Measurements from ENCODE around the gene SAMD1.

The SAMD1 gene

DNA sequence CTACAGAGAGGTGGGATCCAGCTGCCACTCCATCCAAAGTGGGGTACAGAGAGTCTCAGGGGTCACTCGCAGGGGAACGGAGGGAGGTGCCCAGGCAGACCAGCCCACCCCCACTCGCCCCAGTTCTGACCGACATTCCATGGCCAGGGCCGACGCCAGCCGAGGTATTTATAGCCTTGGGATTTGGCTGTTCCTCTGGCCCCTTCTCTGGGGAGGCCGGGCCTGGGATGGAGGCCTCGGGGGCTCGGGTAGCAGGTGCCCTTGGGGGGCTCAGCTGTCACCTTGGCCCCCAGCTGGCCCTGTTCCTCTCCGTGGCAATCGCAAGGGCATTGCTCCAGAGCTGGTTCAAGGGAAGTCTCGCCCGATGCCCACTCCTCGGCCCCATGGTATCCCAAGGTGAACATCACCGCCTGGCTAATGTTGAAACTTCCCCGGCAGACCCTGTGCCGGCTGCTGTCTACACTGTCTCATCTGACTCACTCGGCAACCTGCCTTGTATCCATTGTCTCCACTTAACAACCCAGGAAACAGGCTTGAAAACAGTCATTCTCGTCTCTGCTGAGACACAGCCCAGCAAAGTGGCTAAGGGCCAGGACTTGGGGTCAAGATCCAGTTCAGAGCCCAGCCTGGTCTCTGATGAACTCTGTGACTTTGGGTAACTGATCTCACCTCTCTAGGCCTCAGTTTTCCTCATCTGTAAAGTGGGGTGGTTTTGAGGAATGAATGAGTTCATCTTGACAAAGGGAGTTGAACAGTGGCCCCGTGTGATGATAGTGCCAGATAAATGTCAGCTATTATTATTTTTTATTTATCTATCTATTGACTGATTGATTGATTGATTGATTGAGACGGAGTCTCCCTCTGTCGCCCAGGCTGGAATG lies 17.3 kb upstream of the SAMD1 start:
- intact Hi-C loops (cut with micrococcal nuclease), result no loop called here
- H3K27me3 Mint-ChIP-seq, result no peaks in the 10 kb centered on the region
- peaks cover 25% of the 10 kb centered on the region for H3K4me1 Mint-ChIP-seq (ENCODE audit: low read depth)
- no peaks in the 10 kb centered on the region for H3K9me3 Mint-ChIP-seq
- no peak overlapping the region for H3K27ac Mint-ChIP-seq
- H3K36me3 Mint-ChIP-seq (ENCODE audit: low read depth), result peaks cover 85% of the 10 kb centered on the region
- no peak overlapping the region for H3K4me3 Mint-ChIP-seq

DNA sequence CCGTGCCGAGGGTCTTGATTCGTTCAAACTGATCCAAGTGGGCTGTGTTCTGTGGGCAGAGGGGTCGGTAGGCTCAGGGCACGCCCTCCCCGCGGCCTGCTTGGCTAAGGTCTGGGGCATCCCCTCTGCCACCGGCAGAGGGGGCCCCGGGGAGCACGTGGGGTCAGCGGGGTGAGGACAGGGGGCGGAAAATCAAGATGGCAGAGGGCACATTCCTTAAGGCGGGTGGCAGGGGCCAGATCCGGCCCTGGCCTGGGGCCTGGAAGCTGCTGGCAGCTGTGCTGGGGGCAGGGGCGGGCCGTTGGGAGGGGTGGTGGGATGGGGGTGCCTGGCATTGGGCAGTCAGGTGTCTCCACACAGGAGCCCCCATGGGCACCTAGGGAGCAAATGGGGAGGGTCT lies 16.3 kb upstream of the SAMD1 start:
- intact Hi-C loops (cut with micrococcal nuclease), result no loop called here

DNA sequence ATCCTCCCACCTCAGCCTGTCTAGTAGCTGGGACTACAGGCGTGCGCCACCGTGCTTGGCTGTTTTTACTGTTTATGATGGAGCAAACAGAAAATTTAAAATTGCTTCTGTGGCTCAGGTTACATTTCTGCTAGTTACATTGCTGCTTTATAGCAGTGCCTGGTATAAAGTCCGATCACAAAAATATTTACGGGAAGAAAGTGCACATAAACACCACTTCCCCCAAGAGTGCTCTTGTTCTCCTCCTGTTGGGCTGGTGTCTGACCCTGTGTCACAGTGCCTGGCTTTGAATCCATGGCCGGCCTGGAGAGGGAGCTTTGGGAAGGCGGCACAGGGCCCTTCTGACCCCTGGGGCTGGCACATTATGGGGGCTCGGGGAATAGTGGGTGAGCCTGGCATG lies 15.1 kb upstream of the SAMD1 start:
- no peaks in the 10 kb centered on the region for H3K27me3 Mint-ChIP-seq
- intact Hi-C loops (cut with micrococcal nuclease), result no loop called here
- H3K9me3 Mint-ChIP-seq, result no peaks in the 10 kb centered on the region
- H3K4me3 Mint-ChIP-seq, result no peak overlapping the region
- no peak overlapping the region for H3K27ac Mint-ChIP-seq
- peaks cover 4% of the 10 kb centered on the region for H3K4me1 Mint-ChIP-seq (ENCODE audit: low read depth)
- peaks cover 93% of the 10 kb centered on the region for H3K36me3 Mint-ChIP-seq (ENCODE audit: low read depth)

More for the DNA sequence above, 16.3 kb upstream of the SAMD1 start:
- H3K4me1 Mint-ChIP-seq (ENCODE audit: low read depth), result peaks cover 15% of the 10 kb centered on the region
- peaks cover 93% of the 10 kb centered on the region for H3K36me3 Mint-ChIP-seq (ENCODE audit: low read depth)
- H3K27me3 Mint-ChIP-seq, result no peaks in the 10 kb centered on the region
- no peaks in the 10 kb centered on the region for H3K9me3 Mint-ChIP-seq
- no peak overlapping the region for H3K27ac Mint-ChIP-seq
- no peak overlapping the region for H3K4me3 Mint-ChIP-seq

DNA sequence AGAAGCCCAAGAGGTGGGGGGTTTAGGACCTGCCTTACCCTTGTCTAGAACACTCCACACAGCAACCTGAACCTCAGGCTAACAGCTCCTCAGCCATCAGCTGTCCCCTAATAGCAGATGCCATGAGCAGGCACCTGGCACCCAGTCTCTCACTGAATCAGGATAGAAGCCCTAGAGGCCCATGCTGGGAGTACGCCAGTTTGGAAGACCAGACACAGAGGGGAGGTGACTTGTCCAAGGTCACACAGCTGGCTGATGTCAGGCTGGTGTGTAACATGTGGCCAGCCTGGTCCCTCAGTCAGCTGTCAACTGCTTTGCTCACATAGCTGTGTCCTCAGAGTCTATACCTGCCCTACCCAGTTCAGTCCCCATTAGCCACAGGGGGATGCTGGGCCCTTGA lies 12.8 kb upstream of the SAMD1 start:
- peaks cover 95% of the 10 kb centered on the region for H3K36me3 Mint-ChIP-seq (ENCODE audit: low read depth)
- no peaks in the 10 kb centered on the region for H3K4me1 Mint-ChIP-seq (ENCODE audit: low read depth)
- no peak overlapping the region for H3K4me3 Mint-ChIP-seq
- intact Hi-C loops (cut with micrococcal nuclease), result no loop called here
- H3K9me3 Mint-ChIP-seq, result no peaks in the 10 kb centered on the region
- H3K27ac Mint-ChIP-seq, result no peak overlapping the region
- H3K27me3 Mint-ChIP-seq, result no peaks in the 10 kb centered on the region

DNA sequence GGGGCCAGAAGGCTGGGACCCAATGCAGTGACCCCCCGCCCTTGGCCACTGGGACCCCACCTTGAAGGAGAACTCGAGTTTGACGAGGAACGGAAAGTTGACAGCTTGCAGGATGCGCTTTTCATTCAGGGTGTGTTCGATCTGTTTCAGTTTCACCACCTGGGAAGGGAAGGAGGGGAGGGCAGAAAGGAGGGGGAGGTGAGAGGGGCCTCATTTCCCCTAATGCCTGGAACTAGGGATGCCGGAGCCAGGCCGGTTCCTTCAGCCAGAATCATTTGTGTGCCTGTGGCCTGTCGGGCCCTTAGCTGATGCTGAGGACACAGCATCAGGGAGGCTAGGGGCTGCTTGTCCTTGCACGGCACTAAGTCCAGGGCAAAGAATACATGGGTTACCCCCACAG lies 12.2 kb upstream of the SAMD1 start:
- Mint-ChIP-seq H3K27me3 (no peaks in the 10 kb centered on the region), H3K27ac (no peak overlapping the region), H3K4me3 (no peak overlapping the region), H3K4me1 (ENCODE audit: low read depth) (no peaks in the 10 kb centered on the region), H3K36me3 (ENCODE audit: low read depth) (peaks cover 95% of the 10 kb centered on the region), H3K9me3 (no peaks in the 10 kb centered on the region)
- intact Hi-C loops (cut with micrococcal nuclease), result no loop called here

DNA sequence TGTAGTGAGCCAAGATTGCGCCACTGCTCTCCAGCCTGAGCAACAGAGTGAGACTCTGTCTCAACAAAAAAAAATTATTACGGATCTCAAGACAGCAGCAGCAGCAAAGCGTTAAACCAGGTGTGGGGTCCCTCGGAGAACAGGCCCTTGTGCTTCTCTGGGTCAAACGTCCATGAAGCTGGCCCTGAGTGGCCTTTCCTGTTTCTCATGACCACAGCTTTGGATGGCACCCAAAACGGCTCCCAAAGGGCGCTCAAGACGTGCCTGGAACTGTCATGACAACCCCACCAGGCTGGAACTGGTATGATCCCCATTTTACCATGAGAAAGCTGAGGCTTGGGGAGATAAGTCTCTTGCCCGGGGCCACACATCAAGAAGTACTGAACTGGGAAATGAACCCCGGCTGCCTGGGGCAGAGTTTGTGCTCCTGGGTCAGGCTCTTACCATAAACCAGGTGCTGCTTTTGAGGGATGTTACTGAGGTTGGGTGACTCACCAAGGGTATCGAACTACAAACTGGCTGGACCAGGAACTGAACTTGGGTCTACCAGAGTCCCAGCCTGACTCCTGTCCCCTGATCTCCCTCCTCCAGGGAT lies 11.6 kb upstream of the SAMD1 start:
- intact Hi-C loops (cut with micrococcal nuclease), result no loop called here
- H3K36me3 Mint-ChIP-seq (ENCODE audit: low read depth), result peaks cover 95% of the 10 kb centered on the region
- H3K9me3 Mint-ChIP-seq, result no peaks in the 10 kb centered on the region
- H3K4me3 Mint-ChIP-seq, result no peak overlapping the region
- H3K4me1 Mint-ChIP-seq (ENCODE audit: low read depth), result no peaks in the 10 kb centered on the region
- no peak overlapping the region for H3K27ac Mint-ChIP-seq
- H3K27me3 Mint-ChIP-seq, result no peaks in the 10 kb centered on the region

DNA sequence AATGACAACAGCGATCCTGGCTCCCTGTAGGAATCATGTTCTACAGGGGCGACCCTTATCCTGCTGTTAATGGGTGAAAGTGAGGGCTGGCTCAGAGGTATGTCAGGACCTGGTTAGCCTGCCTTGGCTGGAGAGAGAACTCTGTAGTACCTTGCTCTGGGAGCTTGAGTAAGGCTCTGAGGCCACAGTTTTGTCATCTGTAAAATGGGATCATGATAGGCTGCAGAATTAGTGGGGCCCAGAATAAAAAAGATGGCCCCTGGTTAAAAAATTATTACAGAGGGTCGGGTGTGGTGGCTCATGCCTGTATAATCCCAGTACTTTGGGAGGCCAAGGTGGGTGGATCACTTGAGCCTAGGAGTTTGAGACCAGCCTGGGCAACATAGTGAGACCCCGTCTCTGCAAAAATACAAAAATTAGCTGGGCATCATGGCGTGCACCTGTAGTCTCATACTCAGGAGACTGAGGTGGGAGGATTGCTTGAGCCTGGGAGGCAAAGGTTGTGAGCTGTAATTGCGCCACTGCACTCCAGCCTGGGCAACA lies 10.5 kb upstream of the SAMD1 start:
- no peaks in the 10 kb centered on the region for H3K9me3 Mint-ChIP-seq
- H3K27ac Mint-ChIP-seq, result no peak overlapping the region
- H3K4me1 Mint-ChIP-seq (ENCODE audit: low read depth), result no peaks in the 10 kb centered on the region
- intact Hi-C loops (cut with micrococcal nuclease), result no loop called here
- H3K36me3 Mint-ChIP-seq (ENCODE audit: low read depth), result peaks cover 95% of the 10 kb centered on the region
- H3K4me3 Mint-ChIP-seq, result no peak overlapping the region
- no peaks in the 10 kb centered on the region for H3K27me3 Mint-ChIP-seq

DNA sequence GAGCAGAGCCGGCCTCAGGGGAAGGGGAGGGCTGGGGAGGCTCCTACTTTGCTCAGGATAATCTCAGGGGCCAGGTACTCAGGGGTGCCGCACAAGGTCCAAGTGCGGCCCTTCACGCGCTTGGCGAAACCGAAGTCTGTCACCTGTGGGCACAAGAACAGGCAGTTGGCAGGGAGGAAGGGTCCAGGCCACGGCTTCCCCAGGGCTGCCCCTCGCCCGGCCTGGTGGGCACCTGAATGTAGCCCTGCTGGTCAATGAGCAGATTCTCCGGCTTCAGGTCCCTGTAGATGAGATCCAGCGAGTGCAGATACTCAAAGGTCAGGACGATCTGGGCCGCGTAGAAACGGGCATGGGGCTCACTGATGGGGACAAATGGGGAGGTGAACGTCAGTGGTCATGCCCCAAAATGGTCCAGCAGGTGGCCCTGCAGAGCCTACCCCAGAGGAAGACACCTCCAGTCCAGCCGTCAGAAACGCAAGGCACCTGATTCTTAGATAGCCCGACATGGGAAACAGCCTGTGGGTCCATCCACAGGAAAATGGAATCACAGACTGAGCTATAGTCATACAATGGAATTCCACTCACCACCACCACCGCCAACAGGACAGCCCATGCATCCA lies 7.1 kb upstream of the SAMD1 start:
- peak overlapping the region; percentile 8 for H3K27ac Mint-ChIP-seq
- H3K27me3 Mint-ChIP-seq, result no peaks in the 10 kb centered on the region
- intact Hi-C loops (cut with micrococcal nuclease), result no loop called here
- peaks cover 86% of the 10 kb centered on the region for H3K36me3 Mint-ChIP-seq (ENCODE audit: low read depth)
- H3K4me1 Mint-ChIP-seq (ENCODE audit: low read depth), result no peaks in the 10 kb centered on the region
- H3K4me3 Mint-ChIP-seq, result no peak overlapping the region
- H3K9me3 Mint-ChIP-seq, result peaks cover 9% of the 10 kb centered on the region

DNA sequence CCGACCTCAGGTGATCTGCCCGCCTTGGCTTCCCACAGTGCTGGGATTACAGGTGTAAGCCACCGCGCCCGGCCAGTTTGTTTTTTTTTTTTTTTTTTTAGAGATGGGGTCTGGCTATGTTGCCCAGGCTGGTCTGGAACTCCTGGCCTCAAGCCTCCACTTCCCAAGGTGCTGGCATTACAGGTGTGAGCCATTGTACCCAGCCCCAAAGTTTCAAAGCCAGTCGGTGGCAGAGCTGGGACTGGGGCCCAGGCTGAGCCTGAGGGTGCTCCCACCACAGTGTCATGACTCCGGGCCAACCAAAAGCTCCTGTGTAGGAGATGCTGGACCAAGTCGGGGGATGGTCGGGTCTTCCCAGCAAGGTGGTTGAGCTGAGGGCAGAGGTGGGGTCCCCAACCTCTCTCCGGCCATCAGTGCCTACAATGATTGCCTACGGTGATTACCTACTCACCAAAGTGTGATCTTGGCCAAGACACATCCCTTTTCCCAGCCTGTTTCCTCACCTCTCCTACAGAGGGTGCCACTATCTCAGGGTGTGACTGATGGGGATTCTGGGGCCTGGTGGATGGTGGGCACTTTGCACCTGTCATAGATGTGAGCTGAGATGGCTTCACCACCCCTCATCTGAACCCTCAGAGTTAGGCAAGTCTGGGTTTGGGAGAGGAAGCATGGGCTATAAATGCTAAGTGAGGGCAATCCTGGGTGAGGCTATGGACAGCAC lies 5.9 kb upstream of the SAMD1 start:
- Mint-ChIP-seq H3K27me3 (no peaks in the 10 kb centered on the region), H3K9me3 (peaks cover 9% of the 10 kb centered on the region), H3K36me3 (ENCODE audit: low read depth) (peaks cover 78% of the 10 kb centered on the region), H3K4me3 (no peak overlapping the region), H3K4me1 (ENCODE audit: low read depth) (peaks cover 9% of the 10 kb centered on the region), H3K27ac (no peak overlapping the region)
- intact Hi-C loops (cut with micrococcal nuclease), result no loop called here

DNA sequence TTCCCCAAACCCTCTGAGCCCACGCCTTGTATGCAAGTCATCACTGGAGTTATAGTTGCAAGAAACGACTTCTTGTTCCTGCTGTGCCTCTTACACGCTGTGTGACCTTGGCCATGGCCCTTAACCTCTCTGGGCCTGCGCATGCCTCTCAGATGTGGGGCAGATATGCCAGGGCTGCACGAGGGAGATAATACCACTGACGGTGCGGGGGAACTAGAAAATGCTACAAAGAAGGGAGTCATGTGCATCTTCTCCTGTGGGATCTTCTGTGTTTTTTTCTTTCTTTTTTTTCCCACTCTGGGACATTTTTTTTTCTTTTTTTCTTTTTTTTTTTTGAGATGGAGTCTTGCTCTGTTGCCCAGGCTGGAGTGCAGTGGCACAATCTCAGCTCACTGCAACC lies 4.3 kb upstream of the SAMD1 start:
- Mint-ChIP-seq H3K9me3 (peaks cover 9% of the 10 kb centered on the region), H3K27ac (peak overlapping the region; percentile 3), H3K4me3 (no peak overlapping the region), H3K36me3 (ENCODE audit: low read depth) (peaks cover 64% of the 10 kb centered on the region), H3K4me1 (ENCODE audit: low read depth) (peaks cover 11% of the 10 kb centered on the region), H3K27me3 (no peaks in the 10 kb centered on the region)
- intact Hi-C loops (cut with micrococcal nuclease), result no loop called here

DNA sequence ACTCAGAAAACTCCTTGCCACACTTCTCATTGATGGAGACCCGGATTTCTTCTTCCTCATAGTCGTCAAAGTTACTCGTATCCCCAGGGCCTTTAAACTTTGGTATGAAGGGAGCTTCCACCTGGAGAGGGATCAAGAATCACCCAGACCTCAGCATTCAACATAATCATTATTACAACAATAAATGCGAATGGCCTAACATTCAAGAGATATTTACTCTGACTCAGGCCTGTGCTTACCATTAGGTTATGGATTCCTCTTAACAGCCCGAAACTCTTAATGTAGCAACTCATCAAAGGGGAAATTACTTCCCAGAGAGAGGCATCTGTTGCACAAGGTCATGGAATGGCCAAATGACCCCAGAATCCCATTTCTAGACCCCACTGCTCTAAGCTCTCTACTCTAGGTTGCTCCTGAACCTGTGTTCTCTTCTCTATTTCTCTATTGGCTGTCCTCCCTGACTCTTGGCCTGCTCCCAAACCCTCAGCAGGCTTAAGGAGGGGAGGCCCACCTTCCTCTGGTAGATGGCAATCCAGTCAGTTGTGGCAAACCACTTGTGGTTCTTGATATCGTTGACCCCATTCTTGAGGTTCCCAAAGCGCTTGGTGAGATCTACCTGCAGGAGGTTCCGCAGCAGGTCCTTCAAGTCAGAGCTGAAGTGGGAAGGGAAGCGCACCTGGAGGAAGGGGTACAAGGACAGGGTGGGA lies 2.7 kb upstream of the SAMD1 start:
- Mint-ChIP-seq H3K4me3 (no peak overlapping the region), H3K27ac (no peak overlapping the region)

DNA sequence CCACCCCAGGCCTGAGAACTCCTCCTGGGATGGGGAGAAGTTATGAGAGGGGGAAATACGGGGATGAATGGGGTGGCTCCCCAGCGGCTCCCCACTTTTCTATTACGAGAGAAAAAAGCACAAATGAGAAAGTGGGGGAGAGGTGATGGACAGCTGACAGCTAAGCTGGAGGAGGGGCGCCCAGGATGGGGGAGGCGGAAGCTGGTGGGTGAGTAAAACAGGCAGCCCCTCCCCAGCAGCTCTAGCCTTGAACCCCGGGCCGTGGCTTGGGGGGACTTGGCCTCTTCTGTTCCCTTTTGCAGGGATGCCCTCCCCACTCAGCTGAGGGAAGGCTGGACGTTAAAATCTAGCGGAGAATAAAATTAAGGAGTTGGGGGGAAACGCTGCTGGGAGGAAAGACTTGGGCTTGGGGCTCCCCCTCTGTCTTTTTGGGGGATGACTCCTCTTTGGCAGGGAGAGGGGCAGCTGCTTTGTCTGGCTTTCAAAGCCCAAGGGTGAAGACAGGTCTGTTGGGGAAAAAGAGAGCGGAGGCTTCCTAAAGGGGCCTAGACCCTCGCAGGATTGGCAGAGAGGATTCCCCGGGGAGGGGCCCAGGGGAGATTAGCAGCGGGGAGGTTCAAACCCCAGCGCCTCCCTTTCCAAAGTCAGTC lies 1.4 kb upstream of the SAMD1 start:
- Mint-ChIP-seq H3K27ac (peak overlapping the region; percentile 96), H3K9me3 (peaks cover 9% of the 10 kb centered on the region), H3K27me3 (no peaks in the 10 kb centered on the region), H3K4me3 (peak overlapping the region; percentile 94), H3K36me3 (ENCODE audit: low read depth) (peaks cover 66% of the 10 kb centered on the region), H3K4me1 (ENCODE audit: low read depth) (peaks cover 27% of the 10 kb centered on the region)
- intact Hi-C loops (cut with micrococcal nuclease), result loop anchor here (2.0 kb wide), 1 partner anchor 25 kb away; the partner anchor contains the start of gene PRKACA

More for the DNA sequence above, 2.7 kb upstream of the SAMD1 start:
- Mint-ChIP-seq H3K27me3 (no peaks in the 10 kb centered on the region), H3K36me3 (ENCODE audit: low read depth) (peaks cover 66% of the 10 kb centered on the region), H3K4me1 (ENCODE audit: low read depth) (peaks cover 21% of the 10 kb centered on the region), H3K9me3 (peaks cover 9% of the 10 kb centered on the region)
- intact Hi-C loops (cut with micrococcal nuclease), result no loop called here

All from dendritic cell treated with granulocyte-macrophage colony-stimulating factor and Interleukin-4, amounts not matched to agents 40 ng/mL and 50 ng/mL, for 4 days (primary cell).